ENCODE results near the gene OTOP1.

GRCh38 chr4:4259484-4260100 is 32.9 kb upstream of the OTOP1 start:
- TF ChIP-seq, protein P1, sequence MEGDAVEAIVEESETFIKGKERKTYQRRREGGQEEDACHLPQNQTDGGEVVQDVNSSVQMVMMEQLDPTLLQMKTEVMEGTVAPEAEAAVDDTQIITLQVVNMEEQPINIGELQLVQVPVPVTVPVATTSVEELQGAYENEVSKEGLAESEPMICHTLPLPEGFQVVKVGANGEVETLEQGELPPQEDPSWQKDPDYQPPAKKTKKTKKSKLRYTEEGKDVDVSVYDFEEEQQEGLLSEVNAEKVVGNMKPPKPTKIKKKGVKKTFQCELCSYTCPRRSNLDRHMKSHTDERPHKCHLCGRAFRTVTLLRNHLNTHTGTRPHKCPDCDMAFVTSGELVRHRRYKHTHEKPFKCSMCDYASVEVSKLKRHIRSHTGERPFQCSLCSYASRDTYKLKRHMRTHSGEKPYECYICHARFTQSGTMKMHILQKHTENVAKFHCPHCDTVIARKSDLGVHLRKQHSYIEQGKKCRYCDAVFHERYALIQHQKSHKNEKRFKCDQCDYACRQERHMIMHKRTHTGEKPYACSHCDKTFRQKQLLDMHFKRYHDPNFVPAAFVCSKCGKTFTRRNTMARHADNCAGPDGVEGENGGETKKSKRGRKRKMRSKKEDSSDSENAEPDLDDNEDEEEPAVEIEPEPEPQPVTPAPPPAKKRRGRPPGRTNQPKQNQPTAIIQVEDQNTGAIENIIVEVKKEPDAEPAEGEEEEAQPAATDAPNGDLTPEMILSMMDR (IDR thresholded peaks at IDR 0.05 in 2 of 3, conservative IDR thresholded peaks at IDR 0.05 in 1 of 3; ENCODE audit: control insufficient read depth in 2 of 3, extremely low read depth in 1 of 3, insufficient read depth in 1 of 3, low read depth in 3 of 3, low read length in 3 of 3), result no peak
- TF ChIP-seq PAX8 (IDR thresholded peaks at IDR 0.05) (no peak), CREB1 (IDR thresholded peaks at IDR 0.05; ENCODE audit: low read depth) (no peak), NFYB (IDR thresholded peaks at IDR 0.05; ENCODE audit: insufficient read depth, low read depth, low read length) (no peak), STAT1 (conservative IDR thresholded peaks at IDR 0.05) (no peak), USF2 (IDR thresholded peaks at IDR 0.05; ENCODE audit: borderline replicate concordance, low read depth, low read length) (no peak), ZBED1 (IDR thresholded peaks at IDR 0.05; ENCODE audit: borderline replicate concordance) (no peak), POLR2A (IDR thresholded peaks at IDR 0.05; ENCODE audit: low read depth, low read length) (no peak), RFX5 (IDR thresholded peaks at IDR 0.05; ENCODE audit: low read depth, low read length) (no peak), HDAC2 (IDR thresholded peaks at IDR 0.05) (no peak), ASH2L (IDR thresholded peaks at IDR 0.05; ENCODE audit: borderline replicate concordance, low read depth) (no peak), EZH2 (IDR thresholded peaks at IDR 0.05; ENCODE audit: borderline replicate concordance, control insufficient read depth, low read depth, low read length) (no peak), FOS (IDR thresholded peaks at IDR 0.05; ENCODE audit: borderline replicate concordance, extremely low read depth, insufficient read length) (no peak)
- TF ChIP-seq, protein P2, sequence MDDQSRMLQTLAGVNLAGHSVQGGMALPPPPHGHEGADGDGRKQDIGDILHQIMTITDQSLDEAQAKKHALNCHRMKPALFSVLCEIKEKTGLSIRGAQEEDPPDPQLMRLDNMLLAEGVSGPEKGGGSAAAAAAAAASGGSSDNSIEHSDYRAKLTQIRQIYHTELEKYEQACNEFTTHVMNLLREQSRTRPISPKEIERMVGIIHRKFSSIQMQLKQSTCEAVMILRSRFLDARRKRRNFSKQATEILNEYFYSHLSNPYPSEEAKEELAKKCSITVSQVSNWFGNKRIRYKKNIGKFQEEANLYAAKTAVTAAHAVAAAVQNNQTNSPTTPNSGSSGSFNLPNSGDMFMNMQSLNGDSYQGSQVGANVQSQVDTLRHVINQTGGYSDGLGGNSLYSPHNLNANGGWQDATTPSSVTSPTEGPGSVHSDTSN (IDR thresholded peaks at IDR 0.05; ENCODE audit: insufficient replicate concordance, low read depth, low read length), result no peak
